Caco-2 (cell line): ENCODE data around the gene AUTS2. TPM values are rescaled to one million over a fixed set of nuclear protein-coding genes. Genes with fewer than 3 reads are reported as not detected.

Experiments
- BruUV-seq: library from RNA; stranded (reverse); fragments of 400-500 nt; replicated peaks from 2 replicates; lab custom pipeline; 2021; lab: Mats Ljungman, UMichigan
- CTCF ChIA-PET: fragments of 300-600 bp; sonication (Branson Sonifier 250); formaldehyde crosslinking; loops from one replicate; lab custom pipeline; 2022; ENCODE audit warnings: antibody characterized with exemption; lab: Charles Lee
- POLR2A ChIA-PET: fragments of 300-600 bp; sonication (Branson Sonifier 250); formaldehyde crosslinking; loops from one replicate; lab custom pipeline; 2022; ENCODE audit warnings: antibody characterized with exemption; lab: Charles Lee
- DNase-seq, 2 experiments: peaks; one replicate each; pipeline versions ENCODE4 v3.0.0 to v3.0.0-alpha.2; 2020 to 2022
- H3K27me3 ChIP-seq: replicated peaks from 2 replicates; pipeline ENCODE4 v1.6.0; 2011; ENCODE audit warnings: low read length; ENCODE audit not compliant: control insufficient read depth, insufficient read depth
- H3K36me3 ChIP-seq: 2 replicates; pipeline ENCODE4 v1.5.1; 2011; ENCODE audit warnings: low read length; ENCODE audit not compliant: control insufficient read depth, insufficient read depth
- H3K4me1 ChIP-seq: fragments of 250-450 bp; sonication (Bioruptor Pico); 2 replicates; pipeline ENCODE4 v1.5.1; 2020; ENCODE audit warnings: mild to moderate bottlenecking
- H3K4me3 ChIP-seq: 2 replicates; pipeline ENCODE4 v1.5.1; 2011; ENCODE audit warnings: low read depth, mild to moderate bottlenecking, control low read depth, low read length
- H3K9me3 ChIP-seq: fragments of 250-450 bp; sonication (Bioruptor Pico); 2 replicates; pipeline ENCODE4 v1.5.1; 2020; ENCODE audit warnings: mild to moderate bottlenecking, moderate library complexity
- H3K27ac Mint-ChIP-seq: one replicate; pipeline ENCODE4 v1.8.0; 2022; ENCODE audit warnings: mixed read lengths; ENCODE audit not compliant: unreplicated experiment
- H3K27me3 Mint-ChIP-seq: one replicate; pipeline ENCODE4 v1.8.0; 2022; ENCODE audit warnings: mixed read lengths; ENCODE audit not compliant: insufficient read depth, unreplicated experiment
- H3K36me3 Mint-ChIP-seq: one replicate; pipeline ENCODE4 v1.8.0; 2022; ENCODE audit warnings: mild to moderate bottlenecking, mixed read lengths; ENCODE audit not compliant: insufficient read depth, unreplicated experiment
- H3K4me1 Mint-ChIP-seq: one replicate; pipeline ENCODE4 v1.8.0; 2022; ENCODE audit warnings: low read depth, mixed read lengths; ENCODE audit not compliant: unreplicated experiment
- H3K4me3 Mint-ChIP-seq: one replicate; pipeline ENCODE4 v1.8.0; 2022; ENCODE audit warnings: mild to moderate bottlenecking, moderate library complexity, mixed read lengths; ENCODE audit not compliant: unreplicated experiment
- H3K9me3 Mint-ChIP-seq: one replicate; pipeline ENCODE4 v1.8.0; 2022; ENCODE audit warnings: mixed read lengths; ENCODE audit not compliant: unreplicated experiment
- intact Hi-C: fragments of 100-400 bp; cut with micrococcal nuclease; formaldehyde crosslinking; loops from one replicate; pipeline ENCODE4 v1.10.0; 2022; ENCODE audit not compliant: unreplicated experiment
- total RNA-seq: library from RNA; stranded (reverse); gene quantifications from 2 replicates; pipeline ENCODE4 v1.2.3, GENCODE V29; 2022
- TF ChIP-seq, protein P1 (sequence below), 2 experiments: fragments of 200-600 bp in 1 of 2; IDR thresholded peaks; 1 replicate in 1 of 2; 2 replicates in 1 of 2; pipeline versions ENCODE4 v1.5.1 to v1.8.0; 2011 to 2022; ENCODE audit warnings: antibody characterized with exemption in 1 of 2, control low read depth in 1 of 2, inconsistent platforms in 1 of 2, low read depth in 1 of 2, low read length in 1 of 2, mild to moderate bottlenecking in 1 of 2, moderate library complexity in 1 of 2; ENCODE audit not compliant: insufficient read depth in 1 of 2, severe bottlenecking in 1 of 2, unreplicated experiment in 1 of 2

The AUTS2 gene
- total RNA-seq, 1 experiment from 2014 or later = 37.1 TPM

DNA sequence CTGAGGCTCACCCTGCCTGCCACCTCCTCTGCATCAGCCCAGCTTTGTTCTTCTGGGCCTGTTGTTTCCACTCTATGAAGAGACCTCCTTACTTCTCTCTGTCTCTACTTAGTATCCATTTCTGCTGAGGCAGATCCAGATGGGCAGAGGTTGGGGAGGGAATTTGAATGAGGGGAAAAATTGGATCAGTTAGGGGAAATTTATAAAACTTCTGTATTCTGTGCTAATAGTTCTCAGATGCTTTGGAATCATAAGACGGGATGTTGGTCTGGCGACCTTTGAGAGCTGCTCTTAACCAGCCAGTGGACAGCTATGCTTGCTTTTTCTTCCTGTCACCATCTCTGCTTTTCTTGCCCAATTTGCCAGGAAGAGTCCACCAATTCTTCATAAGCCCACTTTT, 55.5 kb downstream of the AUTS2 start:
- intact Hi-C loops = no loop called here
- POLR2A ChIA-PET = no interaction called here
- no peaks in the 10 kb centered on the region for H3K36me3 ChIP-seq
- no peaks in the 10 kb centered on the region for H3K4me1 ChIP-seq
- peaks cover 3% of the 10 kb centered on the region for H3K27me3 Mint-ChIP-seq
- no peaks in the 10 kb centered on the region for H3K27me3 ChIP-seq
- CTCF ChIA-PET = no interaction called here
- H3K27ac Mint-ChIP-seq = no peak overlapping the region
- BruUV-seq = no TSS peak
- TF ChIP-seq, protein P1, sequence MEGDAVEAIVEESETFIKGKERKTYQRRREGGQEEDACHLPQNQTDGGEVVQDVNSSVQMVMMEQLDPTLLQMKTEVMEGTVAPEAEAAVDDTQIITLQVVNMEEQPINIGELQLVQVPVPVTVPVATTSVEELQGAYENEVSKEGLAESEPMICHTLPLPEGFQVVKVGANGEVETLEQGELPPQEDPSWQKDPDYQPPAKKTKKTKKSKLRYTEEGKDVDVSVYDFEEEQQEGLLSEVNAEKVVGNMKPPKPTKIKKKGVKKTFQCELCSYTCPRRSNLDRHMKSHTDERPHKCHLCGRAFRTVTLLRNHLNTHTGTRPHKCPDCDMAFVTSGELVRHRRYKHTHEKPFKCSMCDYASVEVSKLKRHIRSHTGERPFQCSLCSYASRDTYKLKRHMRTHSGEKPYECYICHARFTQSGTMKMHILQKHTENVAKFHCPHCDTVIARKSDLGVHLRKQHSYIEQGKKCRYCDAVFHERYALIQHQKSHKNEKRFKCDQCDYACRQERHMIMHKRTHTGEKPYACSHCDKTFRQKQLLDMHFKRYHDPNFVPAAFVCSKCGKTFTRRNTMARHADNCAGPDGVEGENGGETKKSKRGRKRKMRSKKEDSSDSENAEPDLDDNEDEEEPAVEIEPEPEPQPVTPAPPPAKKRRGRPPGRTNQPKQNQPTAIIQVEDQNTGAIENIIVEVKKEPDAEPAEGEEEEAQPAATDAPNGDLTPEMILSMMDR (IDR thresholded peaks at IDR 0.05; ENCODE audit: insufficient read depth in 1 of 2, low read depth in 1 of 2, low read length in 1 of 2, severe bottlenecking in 1 of 2, unreplicated experiment in 1 of 2) = no peak
- no peak overlapping the region for H3K4me3 Mint-ChIP-seq
- H3K4me1 Mint-ChIP-seq = no peaks in the 10 kb centered on the region
- H3K4me3 ChIP-seq = no peak overlapping the region
- no peaks in the 10 kb centered on the region for H3K36me3 Mint-ChIP-seq
- no peaks in the 10 kb centered on the region for H3K9me3 Mint-ChIP-seq
- no peak for DNase-seq
- no peaks in the 10 kb centered on the region for H3K9me3 ChIP-seq

DNA sequence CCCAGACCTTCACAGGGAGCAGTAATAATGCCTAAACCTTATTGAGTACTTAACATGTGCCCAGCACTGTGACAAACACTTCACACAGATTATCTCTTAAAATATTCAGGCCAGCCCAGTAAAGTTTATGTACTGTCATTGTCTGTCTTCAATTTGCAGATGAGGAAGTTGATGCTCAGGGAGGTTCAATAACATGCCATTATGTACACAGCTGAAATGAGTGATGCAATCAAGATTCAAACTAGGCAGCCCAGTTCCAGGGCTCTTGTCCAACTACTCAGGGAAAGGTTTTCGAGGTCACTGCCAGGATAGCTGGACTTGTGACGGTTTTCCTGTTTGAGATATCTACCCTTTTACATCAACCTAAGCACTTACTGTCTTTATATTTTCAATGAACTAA, 56.1 kb downstream of the AUTS2 start:
- no peaks in the 10 kb centered on the region for H3K4me1 Mint-ChIP-seq
- peaks cover 6% of the 10 kb centered on the region for H3K27me3 Mint-ChIP-seq
- Histone ChIP-seq H3K9me3 (no peaks in the 10 kb centered on the region), H3K36me3 (no peaks in the 10 kb centered on the region), H3K4me3 (no peak overlapping the region), H3K4me1 (no peaks in the 10 kb centered on the region), H3K27me3 (no peaks in the 10 kb centered on the region)
- no peak for DNase-seq
- ChIA-PET POLR2A (no interaction called here), CTCF (no interaction called here)
- H3K4me3 Mint-ChIP-seq = no peak overlapping the region
- H3K27ac Mint-ChIP-seq = no peak overlapping the region
- H3K36me3 Mint-ChIP-seq = no peaks in the 10 kb centered on the region
- TF ChIP-seq, protein P1 (IDR thresholded peaks at IDR 0.05; ENCODE audit: insufficient read depth in 1 of 2, low read depth in 1 of 2, low read length in 1 of 2, severe bottlenecking in 1 of 2, unreplicated experiment in 1 of 2) = no peak
- BruUV-seq = no TSS peak
- H3K9me3 Mint-ChIP-seq = no peaks in the 10 kb centered on the region
- intact Hi-C loops = no loop called here

DNA sequence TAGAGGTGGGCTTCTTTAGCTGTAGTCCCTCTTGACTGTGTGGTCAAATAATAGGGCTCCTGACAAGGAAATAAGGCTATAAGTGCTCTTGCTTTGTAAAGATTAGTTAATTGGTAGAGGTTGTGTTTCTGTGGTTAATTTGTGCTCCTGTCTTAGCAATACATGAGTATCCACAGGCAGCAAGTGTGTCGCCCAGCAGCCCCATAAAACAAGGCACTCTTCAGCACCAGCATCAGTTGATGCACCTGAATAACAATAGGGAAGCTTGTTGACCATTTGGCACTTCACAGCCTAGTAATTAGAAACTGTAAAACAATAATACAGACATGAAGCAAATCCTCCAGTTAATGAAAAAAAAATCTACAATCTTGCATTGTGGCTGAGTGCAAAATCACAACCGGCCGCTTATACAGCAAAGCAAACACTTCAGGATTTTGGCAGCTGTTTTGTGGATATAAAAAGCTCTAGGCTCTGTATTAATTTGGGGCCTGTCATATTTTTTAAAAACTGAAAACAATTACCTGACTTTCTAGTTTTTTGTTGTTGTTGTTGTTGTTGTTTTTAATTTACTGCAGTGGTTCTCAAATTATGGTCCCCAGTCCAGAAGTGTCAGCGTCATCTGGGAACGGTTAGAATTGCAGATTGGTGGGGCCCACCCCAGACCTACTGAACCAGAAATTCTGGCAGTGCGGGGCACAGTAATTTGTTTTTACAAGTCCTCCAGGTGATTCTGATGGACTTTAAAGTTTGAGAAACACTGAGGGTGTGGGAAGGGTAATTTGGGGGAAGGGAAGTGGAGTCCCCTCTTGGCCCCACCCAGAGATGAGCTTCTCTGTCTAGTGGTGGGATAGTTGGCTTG, 56.8 kb downstream of the AUTS2 start:
- intact Hi-C loops = no loop called here
- Histone ChIP-seq H3K4me3 (no peak overlapping the region), H3K36me3 (no peaks in the 10 kb centered on the region), H3K4me1 (no peaks in the 10 kb centered on the region), H3K27me3 (no peaks in the 10 kb centered on the region), H3K9me3 (no peaks in the 10 kb centered on the region)
- CTCF ChIA-PET = no interaction called here
- no peaks in the 10 kb centered on the region for H3K36me3 Mint-ChIP-seq
- H3K4me3 Mint-ChIP-seq = no peak overlapping the region
- DNase-seq = no peak
- no peaks in the 10 kb centered on the region for H3K9me3 Mint-ChIP-seq
- BruUV-seq = no TSS peak
- H3K4me1 Mint-ChIP-seq = no peaks in the 10 kb centered on the region
- POLR2A ChIA-PET = no interaction called here
- peaks cover 9% of the 10 kb centered on the region for H3K27me3 Mint-ChIP-seq
- no peak overlapping the region for H3K27ac Mint-ChIP-seq
- TF ChIP-seq, protein P1 (IDR thresholded peaks at IDR 0.05; ENCODE audit: insufficient read depth in 1 of 2, low read depth in 1 of 2, low read length in 1 of 2, severe bottlenecking in 1 of 2, unreplicated experiment in 1 of 2) = no peak
